GM13977 (cell line): ENCODE measurements around the gene MRPL53.
A peak's percentile ranks its signal among the peaks of the same experiment; 100 is the strongest.

Experiments
- DNase-seq: peaks from one replicate; pipeline ENCODE4 v3.0.0; 2012; ENCODE audit warnings: low spot score
- CTCF ChIP-seq: IDR thresholded peaks from 2 replicates; pipeline ENCODE4 v1.5.1; 2012; ENCODE audit warnings: mild to moderate bottlenecking, control low read depth; ENCODE audit not compliant: insufficient read depth; ENCODE audit errors: extremely low read depth, missing control alignments
- in situ Hi-C: fragments of 300-500 bp; cut with MboI; formaldehyde crosslinking; loops from one replicate; pipeline ENCODE4 v1.12.0; 2022; ENCODE audit warnings: low sequenced_read_pairs, low pct_unique_long_range_greater_than_20kb, mixed read lengths, inconsistent platforms; ENCODE audit not compliant: unreplicated experiment

Gene MRPL53

GRCh38 chr2:74502147-74502719 is 29.8 kb upstream of the MRPL53 start:
- in situ Hi-C loops, result no loop called here
- DNase-seq, result peak; percentile 38
- TF ChIP-seq CTCF, result no peak

GRCh38 chr2:74501335-74502071 is 29.0 kb upstream of the MRPL53 start:
- in situ Hi-C loops, result no loop called here
- no peak for DNase-seq
- no peak for TF ChIP-seq CTCF

- no peak for DNase-seq
- no peak for TF ChIP-seq CTCF
- in situ Hi-C loops, result no loop called here
These were observed 28.1 kb upstream of the MRPL53 start for GRCh38 chr2:74500578-74500946.

GRCh38 chr2:74499940-74500577 is 27.6 kb upstream of the MRPL53 start:
- DNase-seq, result peak; percentile 37
- no peak for TF ChIP-seq CTCF
- in situ Hi-C loops, result loop anchor here (25.0 kb wide), 1 partner anchor 87 kb away; no protein-coding TSS in a partner anchor

- in situ Hi-C loops, result loop anchor here (25.0 kb wide), 1 partner anchor 88 kb away; no protein-coding TSS in a partner anchor
- TF ChIP-seq CTCF, result no peak
- DNase-seq, result peak; percentile 40
These were observed 26.9 kb upstream of the MRPL53 start, which contains the start of gene LBX2 for GRCh38 chr2:74499267-74499939. TSS of gene LBX2 (minus strand) at chr2:74499603. CDS start at chr2:74499537, 66 bp downstream.
